ENCODE measurements around the gene SLC25A12.
"Not testable (repeated sequence)": the region's sequence is repeated elsewhere in the genome, so short reads cannot be mapped to it uniquely, and the experiment has no call there.

The SLC25A12 gene

DNA sequence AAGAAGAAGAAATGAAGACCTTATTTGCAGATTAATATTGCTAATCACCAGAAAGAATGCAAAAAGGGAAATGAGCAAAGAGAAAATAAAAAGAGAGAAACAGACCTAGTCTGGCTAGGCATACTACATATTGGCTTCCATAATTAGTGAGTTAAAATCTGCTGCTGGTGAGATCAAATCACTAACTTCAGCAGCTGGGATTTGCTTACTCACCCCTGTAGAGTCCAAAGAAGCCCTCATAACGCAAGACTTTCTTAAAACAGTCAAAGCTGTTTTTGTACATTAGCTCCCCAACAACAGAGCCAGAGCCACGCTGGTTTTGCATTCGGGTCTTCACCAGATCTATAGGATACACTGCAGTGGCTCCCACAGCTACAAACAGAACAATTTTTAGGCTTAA, 80.9 kb downstream of the SLC25A12 start:
- in situ Hi-C loops (cut with MboI; ENCODE audit: low sequenced_read_pairs, unreplicated experiment): no loop called here
- TF ChIP-seq, protein P1, sequence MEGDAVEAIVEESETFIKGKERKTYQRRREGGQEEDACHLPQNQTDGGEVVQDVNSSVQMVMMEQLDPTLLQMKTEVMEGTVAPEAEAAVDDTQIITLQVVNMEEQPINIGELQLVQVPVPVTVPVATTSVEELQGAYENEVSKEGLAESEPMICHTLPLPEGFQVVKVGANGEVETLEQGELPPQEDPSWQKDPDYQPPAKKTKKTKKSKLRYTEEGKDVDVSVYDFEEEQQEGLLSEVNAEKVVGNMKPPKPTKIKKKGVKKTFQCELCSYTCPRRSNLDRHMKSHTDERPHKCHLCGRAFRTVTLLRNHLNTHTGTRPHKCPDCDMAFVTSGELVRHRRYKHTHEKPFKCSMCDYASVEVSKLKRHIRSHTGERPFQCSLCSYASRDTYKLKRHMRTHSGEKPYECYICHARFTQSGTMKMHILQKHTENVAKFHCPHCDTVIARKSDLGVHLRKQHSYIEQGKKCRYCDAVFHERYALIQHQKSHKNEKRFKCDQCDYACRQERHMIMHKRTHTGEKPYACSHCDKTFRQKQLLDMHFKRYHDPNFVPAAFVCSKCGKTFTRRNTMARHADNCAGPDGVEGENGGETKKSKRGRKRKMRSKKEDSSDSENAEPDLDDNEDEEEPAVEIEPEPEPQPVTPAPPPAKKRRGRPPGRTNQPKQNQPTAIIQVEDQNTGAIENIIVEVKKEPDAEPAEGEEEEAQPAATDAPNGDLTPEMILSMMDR (IDR thresholded peaks at IDR 0.05; ENCODE audit: borderline replicate concordance, control extremely low read depth, extremely low read depth, insufficient read depth, missing control alignments): no peak
- no peak for DNase-seq (ENCODE audit: low spot score)

DNA sequence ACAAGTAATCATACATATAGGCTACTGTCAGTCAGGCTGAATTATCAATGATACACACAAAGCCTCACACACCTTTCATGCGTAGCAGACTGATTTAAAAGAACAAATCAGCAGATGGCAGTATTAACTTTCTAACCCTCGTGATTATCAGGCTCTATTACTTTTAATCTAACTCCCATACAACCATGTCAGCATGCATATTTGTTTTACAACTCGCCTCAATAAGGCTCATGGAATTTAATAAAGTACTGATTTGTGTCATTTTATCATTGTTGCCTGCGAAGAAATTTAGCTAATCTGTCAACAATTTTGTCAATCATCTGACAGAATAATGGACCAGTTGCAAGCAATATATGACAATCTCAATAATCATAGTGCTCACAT, 82.8 kb downstream of the SLC25A12 start:
- in situ Hi-C loops (cut with MboI; ENCODE audit: low sequenced_read_pairs, unreplicated experiment): no loop called here
- TF ChIP-seq, protein P1 (IDR thresholded peaks at IDR 0.05; ENCODE audit: borderline replicate concordance, control extremely low read depth, extremely low read depth, insufficient read depth, missing control alignments): no peak
- DNase-seq (ENCODE audit: low spot score): peak; percentile 16

DNA sequence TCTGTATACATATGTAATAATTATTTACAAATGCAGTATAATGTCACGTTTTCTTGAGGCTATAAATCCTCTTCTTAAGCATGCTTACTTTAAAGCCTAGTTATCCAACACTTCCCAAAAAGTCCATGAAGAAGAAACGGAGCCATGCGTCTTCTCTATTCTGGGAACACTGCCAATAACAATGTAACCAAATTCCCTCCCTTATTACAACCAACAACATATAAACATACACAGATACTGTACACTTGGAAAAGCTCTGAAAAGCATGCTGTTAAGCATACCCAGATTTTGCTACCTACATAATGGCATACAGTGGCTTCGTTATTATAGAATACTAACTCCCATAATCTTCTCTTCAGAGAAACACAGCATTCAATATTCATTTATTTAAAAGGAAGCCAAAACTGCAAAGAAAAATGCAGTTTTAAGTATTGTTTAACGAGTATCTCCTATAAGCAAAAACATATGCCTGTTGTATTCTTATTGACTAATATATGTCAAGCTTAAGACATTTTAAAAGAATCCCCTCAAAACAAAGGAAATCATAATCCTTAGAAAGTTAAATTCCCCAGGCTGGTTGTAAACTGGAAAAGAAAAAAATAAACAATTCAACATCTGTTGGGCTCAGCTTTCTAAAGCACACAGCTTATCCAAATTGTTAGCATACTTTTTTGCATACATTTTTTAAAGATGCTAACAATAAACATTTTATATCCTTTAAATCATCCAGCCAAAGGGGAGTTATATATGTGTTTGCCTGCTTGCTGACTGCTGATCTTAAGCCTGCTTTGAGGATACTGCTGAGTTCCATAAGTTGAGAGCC, 83.4 kb downstream of the SLC25A12 start:
- TF ChIP-seq, protein P1 (IDR thresholded peaks at IDR 0.05; ENCODE audit: borderline replicate concordance, control extremely low read depth, extremely low read depth, insufficient read depth, missing control alignments): no peak
- DNase-seq (ENCODE audit: low spot score): no peak
- in situ Hi-C loops (cut with MboI; ENCODE audit: low sequenced_read_pairs, unreplicated experiment): no loop called here

GRCh38 chr2:171808885-171809284, 85.2 kb downstream of the SLC25A12 start:
- DNase-seq (ENCODE audit: low spot score); in situ Hi-C loops (cut with MboI; ENCODE audit: low sequenced_read_pairs, unreplicated experiment): not testable (repeated sequence)

- DNase-seq (ENCODE audit: low spot score): no peak
- in situ Hi-C loops (cut with MboI; ENCODE audit: low sequenced_read_pairs, unreplicated experiment): no loop called here
- TF ChIP-seq, protein P1 (IDR thresholded peaks at IDR 0.05; ENCODE audit: borderline replicate concordance, control extremely low read depth, extremely low read depth, insufficient read depth, missing control alignments): no peak
These were observed 86.1 kb downstream of the SLC25A12 start for GRCh38 chr2:171807831-171808393.

DNA sequence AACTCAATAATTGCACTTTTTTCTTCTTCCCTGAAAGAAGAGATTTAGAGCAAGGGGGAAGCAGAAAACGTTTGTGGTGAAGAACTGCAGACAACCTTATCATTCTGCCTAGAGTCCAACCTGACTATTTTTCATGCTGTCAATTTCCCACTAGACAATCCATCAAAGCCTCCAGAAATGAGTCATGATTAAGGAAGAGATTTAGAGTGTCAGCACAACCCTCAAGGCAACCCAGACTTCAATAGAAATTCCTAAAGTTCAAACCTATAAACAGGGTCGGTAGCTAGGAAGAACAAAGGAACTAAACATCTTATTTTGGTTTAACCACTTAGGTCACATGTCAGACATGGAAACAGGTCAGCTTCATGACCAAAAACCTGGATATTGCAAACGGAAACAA, 86.9 kb downstream of the SLC25A12 start:
- TF ChIP-seq, protein P1 (IDR thresholded peaks at IDR 0.05; ENCODE audit: borderline replicate concordance, control extremely low read depth, extremely low read depth, insufficient read depth, missing control alignments): no peak
- in situ Hi-C loops (cut with MboI; ENCODE audit: low sequenced_read_pairs, unreplicated experiment): no loop called here
- DNase-seq (ENCODE audit: low spot score): no peak

DNA sequence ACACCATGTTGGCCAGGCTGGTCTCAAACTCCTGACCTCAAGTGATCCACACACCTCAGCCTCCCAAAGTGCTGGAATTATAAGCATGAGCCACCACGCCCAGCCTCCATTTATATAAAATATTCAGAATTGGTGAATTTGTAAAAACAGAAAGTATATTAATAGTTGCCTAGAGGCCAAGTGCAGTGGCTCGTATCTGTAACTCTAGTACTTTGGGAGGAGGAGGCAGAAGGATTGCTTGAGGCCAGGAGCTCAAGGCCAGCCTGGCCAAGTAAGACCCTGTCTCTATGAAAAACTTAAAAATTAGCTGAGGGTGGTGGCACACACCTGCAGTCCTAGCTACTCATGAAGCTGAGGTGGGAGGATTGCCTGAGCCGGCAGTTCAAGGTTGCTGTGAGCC, 89.6 kb downstream of the SLC25A12 start:
- DNase-seq (ENCODE audit: low spot score): no peak
- TF ChIP-seq, protein P1 (IDR thresholded peaks at IDR 0.05; ENCODE audit: borderline replicate concordance, control extremely low read depth, extremely low read depth, insufficient read depth, missing control alignments): no peak
- in situ Hi-C loops (cut with MboI; ENCODE audit: low sequenced_read_pairs, unreplicated experiment): no loop called here
